HCT116 (cell line): ENCODE results near the gene ARRDC4.

Experiments used
- CEBPB ChIP-seq: IDR thresholded peaks from 2 replicates; pipeline ENCODE4 v1.6.1; 2012; ENCODE audit warnings: low read depth
- CTCF ChIP-seq, 3 experiments: fragments of 200-600 bp in 1 of 3; sonication (generic) in 1 of 3; IDR thresholded peaks in 2 of 3; conservative IDR thresholded peaks in 1 of 3; 2 replicates each; pipeline ENCODE4 v1.5.1; 2012 to 2017; ENCODE audit warnings: low read depth in 2 of 3, low read length in 2 of 3, antibody characterized with exemption in 1 of 3, borderline replicate concordance in 1 of 3, control low read depth in 1 of 3, mild to moderate bottlenecking in 1 of 3, mixed read lengths in 1 of 3, mixed run types in 1 of 3, moderate library complexity in 1 of 3; ENCODE audit not compliant: insufficient read depth in 1 of 3
- ELF1 ChIP-seq: IDR thresholded peaks from 2 replicates; pipeline ENCODE4 v1.6.1; 2012; ENCODE audit warnings: low read depth, borderline replicate concordance
- EZH2phosphoT487 ChIP-seq: fragments of 200-600 bp; IDR thresholded peaks from 2 replicates; pipeline ENCODE4 v1.6.1; 2018; ENCODE audit warnings: antibody characterized with exemption, borderline replicate concordance
- POLR2A ChIP-seq: IDR thresholded peaks from 2 replicates; pipeline ENCODE4 v1.7.0; 2011; ENCODE audit warnings: borderline replicate concordance; ENCODE audit not compliant: insufficient read depth, insufficient read length; ENCODE audit errors: extremely low read depth
- TF ChIP-seq, protein P1 (sequence below): IDR thresholded peaks from 2 replicates; pipeline ENCODE4 v1.6.1; 2012

DNA sequence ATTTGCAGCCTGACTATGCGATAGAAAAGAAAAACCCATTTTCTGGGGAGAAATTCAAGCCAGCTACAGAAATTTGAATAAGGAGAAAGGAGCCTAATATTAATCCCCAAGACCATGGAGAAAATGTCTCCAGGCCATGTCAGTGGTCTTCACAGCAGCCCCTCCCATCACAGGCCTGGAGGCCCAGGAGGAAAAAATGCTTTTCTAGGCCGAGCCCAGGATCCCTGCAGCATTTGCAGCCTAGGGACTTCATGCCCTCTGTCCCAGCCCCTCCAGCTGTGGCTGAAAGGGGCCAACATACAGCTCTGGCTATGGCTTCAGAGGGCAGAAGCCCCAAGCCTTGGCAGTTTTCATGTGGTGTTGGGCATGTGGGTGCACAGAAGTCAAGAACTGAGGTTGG lies 26.3 kb downstream of the ARRDC4 start:
- TF ChIP-seq ELF1: no peak
- TF ChIP-seq CTCF (IDR thresholded peaks at IDR 0.05 in 2 of 3, conservative IDR thresholded peaks at IDR 0.05 in 1 of 3; ENCODE audit: borderline replicate concordance in 1 of 3, insufficient read depth in 1 of 3, low read depth in 2 of 3, low read length in 2 of 3): no peak
- TF ChIP-seq POLR2A: no peak
- no peak for TF ChIP-seq EZH2phosphoT487
- TF ChIP-seq, protein P1, sequence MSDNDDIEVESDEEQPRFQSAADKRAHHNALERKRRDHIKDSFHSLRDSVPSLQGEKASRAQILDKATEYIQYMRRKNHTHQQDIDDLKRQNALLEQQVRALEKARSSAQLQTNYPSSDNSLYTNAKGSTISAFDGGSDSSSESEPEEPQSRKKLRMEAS: no peak
- TF ChIP-seq CEBPB: no peak
